Measurements from ENCODE around the gene GDF10.

GDF10 gene

GRCh38 chr10:47349941-47350371 lies 50.0 kb downstream of the GDF10 start (continued):
- no peak for TF ChIP-seq SP2 (tag by site-specific recombination; IDR thresholded peaks at IDR 0.05)
- no peak for TF ChIP-seq ZNF791 (tag by site-specific recombination; IDR thresholded peaks at IDR 0.05)
- TF ChIP-seq SETDB1 (IDR thresholded peaks at IDR 0.05; ENCODE audit: insufficient read length, low read length): no peak
- no peak for TF ChIP-seq REPIN1 (tag by site-specific recombination; IDR thresholded peaks at IDR 0.05; ENCODE audit: low read depth)

- ChIA-PET CTCF (interaction anchor here (0.7 to 1.3 kb wide), 2 partner anchors 11 to 1122 kb away, joined by 3 to 5 read pairs; no protein-coding TSS in a partner anchor), POLR2A (interaction anchor here (0.6 kb wide), 1 partner anchor 68 kb away, joined by 3 read pairs; no protein-coding TSS in a partner anchor)
These were observed 51.0 kb downstream of the GDF10 start for GRCh38 chr10:47350671-47351640.

GRCh38 chr10:47351899-47352815 lies 52.2 kb downstream of the GDF10 start:
- Histone ChIP-seq H3K4me3 (ENCODE audit: low read depth, low read length) (no peak overlapping the region), H3K4me1 (ENCODE audit: control insufficient read depth, insufficient read depth, low read length) (no peaks in the 10 kb centered on the region), H3K9me3 (ENCODE audit: control insufficient read depth, insufficient read depth, low read depth, low read length) (no peaks in the 10 kb centered on the region), H3K36me3 (ENCODE audit: control insufficient read depth in 2 of 2, insufficient read depth in 1 of 2, low read length in 2 of 2) (no peaks in the 10 kb centered on the region), H3K27ac (ENCODE audit: extremely low read depth, low read depth, low read length) (no peak overlapping the region)
- ChIA-PET POLR2A (no interaction called here), CTCF (interaction anchor here (0.7 to 2.0 kb wide), 3 partner anchors 10 to 1123 kb away, joined by 3 to 5 read pairs (median 4); no protein-coding TSS in a partner anchor)
- TF ChIP-seq TRIM28 (IDR thresholded peaks at IDR 0.05; ENCODE audit: borderline replicate concordance, low read length) (no peak), ZNF423 (tag by site-specific recombination; IDR thresholded peaks at IDR 0.05) (no peak), ZNF280C (tag by site-specific recombination; IDR thresholded peaks at IDR 0.05) (no peak)

More at GRCh38 chr10:47350671-47351640, 51.0 kb downstream of the GDF10 start:
- no peak for TF ChIP-seq ZXDB (tag by site-specific recombination; IDR thresholded peaks at IDR 0.05)
- Histone ChIP-seq H3K4me3 (ENCODE audit: low read depth, low read length) (no peak overlapping the region), H3K4me1 (ENCODE audit: control insufficient read depth, insufficient read depth, low read length) (peaks cover 3% of the 10 kb centered on the region; the same call in 1 of the 2 replicates), H3K9me3 (ENCODE audit: control insufficient read depth, insufficient read depth, low read depth, low read length) (no peaks in the 10 kb centered on the region), H3K27ac (ENCODE audit: extremely low read depth, low read depth, low read length) (no peak overlapping the region), H3K36me3 (ENCODE audit: control insufficient read depth in 2 of 2, insufficient read depth in 1 of 2, low read length in 2 of 2) (no peaks in the 10 kb centered on the region)

- CTCF ChIA-PET: interaction anchor here (1.0 to 2.0 kb wide), 3 partner anchors 9 to 13 kb away, joined by 3 to 4 read pairs (median 3); no protein-coding TSS in a partner anchor
- H3K36me3 ChIP-seq (ENCODE audit: control insufficient read depth in 2 of 2, insufficient read depth in 1 of 2, low read length in 2 of 2): no peaks in the 10 kb centered on the region
- H3K4me1 ChIP-seq (ENCODE audit: control insufficient read depth, insufficient read depth, low read length): no peaks in the 10 kb centered on the region
- no peak overlapping the region for H3K4me3 ChIP-seq (ENCODE audit: low read depth, low read length)
- H3K9me3 ChIP-seq (ENCODE audit: control insufficient read depth, insufficient read depth, low read depth, low read length): no peaks in the 10 kb centered on the region
- TF ChIP-seq ZNF394 (tag by site-specific recombination; IDR thresholded peaks at IDR 0.05; ENCODE audit: borderline replicate concordance) (no peak), ZNF174 (tag by site-specific recombination; IDR thresholded peaks at IDR 0.05) (no peak), ZNF626 (tag by site-specific recombination; IDR thresholded peaks at IDR 0.05) (no peak), ZNF449 (tag by site-specific recombination; IDR thresholded peaks at IDR 0.05) (no peak), PRDM6 (tag by site-specific recombination; IDR thresholded peaks at IDR 0.05) (no peak), ZBTB1 (tag by site-specific recombination; IDR thresholded peaks at IDR 0.05) (no peak), SP2 (tag by site-specific recombination; IDR thresholded peaks at IDR 0.05) (no peak), TCF7L2 (IDR thresholded peaks at IDR 0.05; ENCODE audit: borderline replicate concordance, low read depth, low read length) (no peak), ZNF280C (tag by site-specific recombination; IDR thresholded peaks at IDR 0.05) (no peak)
- POLR2A ChIA-PET: interaction anchor here (1.0 kb wide), 1 partner anchor 341 kb away, joined by 4 read pairs; no protein-coding TSS in a partner anchor
- H3K27ac ChIP-seq (ENCODE audit: extremely low read depth, low read depth, low read length): no peak overlapping the region
These were observed 53.4 kb downstream of the GDF10 start for GRCh38 chr10:47353351-47353750.
